Stimulated activated effector memory CD8-positive, alpha-beta T cell treated with anti-CD3 and anti-CD28 coated beads, Interleukin-12 subunit alpha, Interleukin-12 subunit beta, amount 100 ng/mL, for 72 hours (primary cell): Measurements from ENCODE around the gene SHISA6.

Experiments used
- ATAC-seq: fragments of 150-1000 bp; cut with Tn5 transposase; 2 replicates; pipeline ENCODE4 v1.10.0; 2021
- DNase-seq, 2 donors: peaks; one replicate each; pipeline ENCODE4 v3.0.0; 2021 to 2022; ENCODE audit warnings: low spot score in 2 of 2
- H3K27ac Mint-ChIP-seq: one replicate; pipeline ENCODE4 v1.8.0; 2022; ENCODE audit warnings: mild to moderate bottlenecking, mixed read lengths
- H3K36me3 Mint-ChIP-seq: one replicate; pipeline ENCODE4 v1.8.0; 2022; ENCODE audit warnings: mild to moderate bottlenecking, mixed read lengths
- H3K4me1 Mint-ChIP-seq: one replicate; pipeline ENCODE4 v1.8.0; 2022; ENCODE audit warnings: mixed read lengths
- H3K4me3 Mint-ChIP-seq: one replicate; pipeline ENCODE4 v1.8.0; 2022; ENCODE audit warnings: mild to moderate bottlenecking, mixed read lengths
- H3K9me3 Mint-ChIP-seq: one replicate; pipeline ENCODE4 v1.8.0; 2022; ENCODE audit warnings: mixed read lengths

SHISA6 gene

GRCh38 chr17:11515901-11516300 lies 274.9 kb downstream of the SHISA6 start:
- DNase-seq (no peak), ATAC-seq (no peak)
- Mint-ChIP-seq H3K27ac (no peak overlapping the region), H3K4me3 (no peak overlapping the region), H3K4me1 (no peaks in the 10 kb centered on the region), H3K9me3 (peaks cover 7% of the 10 kb centered on the region), H3K36me3 (no peaks in the 10 kb centered on the region)

GRCh38 chr17:11535231-11535630 lies 294.2 kb downstream of the SHISA6 start:
- Mint-ChIP-seq H3K9me3 (peaks cover 19% of the 10 kb centered on the region), H3K27ac (no peak overlapping the region), H3K4me1 (no peaks in the 10 kb centered on the region), H3K36me3 (no peaks in the 10 kb centered on the region), H3K4me3 (no peak overlapping the region)
- no peak for DNase-seq
- ATAC-seq = no peak

- H3K27ac Mint-ChIP-seq = no peak overlapping the region
- no peak for ATAC-seq
- H3K36me3 Mint-ChIP-seq = no peaks in the 10 kb centered on the region
- no peak for DNase-seq
- no peaks in the 10 kb centered on the region for H3K4me1 Mint-ChIP-seq
- H3K4me3 Mint-ChIP-seq = no peak overlapping the region
- H3K9me3 Mint-ChIP-seq = peaks cover 12% of the 10 kb centered on the region
Measured at GRCh38 chr17:11538366-11538765, 297.4 kb downstream of the SHISA6 start.

DNA sequence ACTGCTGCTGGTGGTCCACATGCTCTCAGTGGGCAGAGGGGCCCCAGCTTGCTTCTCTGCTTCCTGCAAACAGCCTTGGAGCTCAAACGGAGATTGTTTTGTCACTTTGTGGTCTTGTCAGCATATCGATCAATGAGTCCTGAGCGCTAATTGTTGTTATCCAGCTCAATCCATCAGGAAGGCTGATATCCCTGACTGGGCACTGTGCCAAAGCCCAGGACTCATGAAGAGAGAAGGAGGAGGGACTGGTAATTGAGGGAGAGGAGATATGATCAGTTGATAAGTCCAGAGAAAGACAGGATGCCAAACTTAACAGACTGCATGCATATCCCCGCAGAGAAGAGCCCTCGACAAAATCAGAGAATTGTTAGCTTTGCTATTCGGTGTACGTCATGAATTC lies 298.6 kb downstream of the SHISA6 start:
- Mint-ChIP-seq H3K4me1 (no peaks in the 10 kb centered on the region), H3K9me3 (peaks cover 8% of the 10 kb centered on the region), H3K27ac (no peak overlapping the region), H3K4me3 (no peak overlapping the region), H3K36me3 (no peaks in the 10 kb centered on the region)
- ATAC-seq = no peak
- DNase-seq = no peak

DNA sequence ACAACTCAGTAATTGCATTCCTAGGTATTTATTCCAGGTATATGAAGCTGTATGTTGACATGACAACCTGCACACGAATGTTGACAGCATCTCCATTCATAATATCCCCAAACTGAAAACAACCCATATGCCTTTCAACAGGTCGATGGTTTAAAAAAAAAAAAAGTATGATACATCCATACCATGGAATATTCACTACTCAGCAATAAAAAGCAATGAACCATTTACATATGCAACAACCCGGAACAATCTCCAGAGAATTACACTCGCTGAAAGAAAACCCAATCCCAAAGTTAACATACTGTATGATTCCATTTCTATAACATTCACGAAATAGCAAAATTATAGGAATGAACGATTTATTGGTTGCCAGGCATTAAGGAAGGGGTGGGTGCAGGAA lies 304.0 kb downstream of the SHISA6 start:
- peaks cover 4% of the 10 kb centered on the region for H3K9me3 Mint-ChIP-seq
- H3K36me3 Mint-ChIP-seq = no peaks in the 10 kb centered on the region
- no peak overlapping the region for H3K27ac Mint-ChIP-seq
- H3K4me1 Mint-ChIP-seq = no peaks in the 10 kb centered on the region
- no peak for ATAC-seq
- no peak overlapping the region for H3K4me3 Mint-ChIP-seq
- no peak for DNase-seq

GRCh38 chr17:11545696-11546095 lies 304.7 kb downstream of the SHISA6 start:
- no peak overlapping the region for H3K4me3 Mint-ChIP-seq
- no peaks in the 10 kb centered on the region for H3K36me3 Mint-ChIP-seq
- H3K9me3 Mint-ChIP-seq = peaks cover 3% of the 10 kb centered on the region
- H3K27ac Mint-ChIP-seq = no peak overlapping the region
- DNase-seq (no peak), ATAC-seq (no peak)
- H3K4me1 Mint-ChIP-seq = no peaks in the 10 kb centered on the region

GRCh38 chr17:11547853-11548252 lies 306.8 kb downstream of the SHISA6 start:
- H3K27ac Mint-ChIP-seq = no peak overlapping the region
- no peaks in the 10 kb centered on the region for H3K4me1 Mint-ChIP-seq

DNA sequence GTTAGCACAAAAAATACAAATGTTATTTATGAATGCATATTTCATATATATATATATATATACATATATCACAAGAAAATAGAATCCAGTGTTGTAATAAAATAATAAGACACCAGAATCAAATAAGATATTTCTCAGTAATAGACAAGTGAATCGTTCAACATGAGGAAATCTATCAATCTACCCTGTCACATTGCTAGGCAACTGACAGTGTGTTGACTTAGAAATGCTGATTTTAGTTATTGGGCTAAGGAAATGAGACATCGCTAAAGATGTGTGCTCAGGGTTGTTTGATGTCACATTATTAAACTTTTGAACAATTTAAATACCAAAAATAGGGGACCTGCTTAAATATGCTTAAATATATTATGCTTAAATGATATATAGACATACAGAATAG lies 307.4 kb downstream of the SHISA6 start:
- Mint-ChIP-seq H3K4me1 (no peaks in the 10 kb centered on the region), H3K9me3 (peaks cover 6% of the 10 kb centered on the region), H3K4me3 (no peak overlapping the region), H3K36me3 (no peaks in the 10 kb centered on the region), H3K27ac (no peak overlapping the region)
- DNase-seq (no peak), ATAC-seq (no peak)

More at GRCh38 chr17:11547853-11548252, 306.8 kb downstream of the SHISA6 start:
- ATAC-seq = no peak
- no peak overlapping the region for H3K4me3 Mint-ChIP-seq
- DNase-seq = no peak
- H3K9me3 Mint-ChIP-seq = peaks cover 6% of the 10 kb centered on the region
- H3K36me3 Mint-ChIP-seq = no peaks in the 10 kb centered on the region

GRCh38 chr17:11550431-11550830 lies 309.4 kb downstream of the SHISA6 start:
- H3K36me3 Mint-ChIP-seq = no peaks in the 10 kb centered on the region
- H3K27ac Mint-ChIP-seq = no peak overlapping the region
- peaks cover 9% of the 10 kb centered on the region for H3K9me3 Mint-ChIP-seq
- no peak overlapping the region for H3K4me3 Mint-ChIP-seq
- no peak for ATAC-seq
- H3K4me1 Mint-ChIP-seq = no peaks in the 10 kb centered on the region
- DNase-seq = no peak

- Mint-ChIP-seq H3K9me3 (peaks cover 6% of the 10 kb centered on the region), H3K27ac (no peak overlapping the region)
- no peak for ATAC-seq
Measured at GRCh38 chr17:11551442-11551841, 310.4 kb downstream of the SHISA6 start.

DNA sequence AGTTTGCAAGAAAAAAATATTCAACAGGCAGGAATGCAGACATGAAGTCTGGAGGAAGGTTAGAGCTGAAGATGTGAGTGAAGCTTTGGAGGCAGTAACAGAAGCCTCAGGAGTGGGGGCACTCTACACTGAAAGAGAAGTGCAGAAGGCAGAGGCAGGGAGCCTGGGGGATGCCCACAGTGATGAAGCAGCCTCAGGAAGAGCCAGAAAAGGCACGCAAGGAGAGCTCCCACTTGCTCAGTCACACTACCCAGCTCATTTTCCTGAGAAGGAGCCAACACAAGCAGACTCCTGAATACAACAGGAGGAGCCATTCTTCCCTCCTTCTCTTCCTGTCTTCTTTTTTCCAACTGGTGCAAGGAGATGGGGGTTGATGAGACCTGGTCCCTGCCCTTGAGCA lies 312.1 kb downstream of the SHISA6 start:
- no peaks in the 10 kb centered on the region for H3K4me1 Mint-ChIP-seq

More at GRCh38 chr17:11551442-11551841, 310.4 kb downstream of the SHISA6 start:
- no peaks in the 10 kb centered on the region for H3K4me1 Mint-ChIP-seq
- H3K4me3 Mint-ChIP-seq = no peak overlapping the region
- H3K36me3 Mint-ChIP-seq = no peaks in the 10 kb centered on the region
- no peak for DNase-seq

GRCh38 chr17:11554042-11554441 lies 313.0 kb downstream of the SHISA6 start:
- no peaks in the 10 kb centered on the region for H3K36me3 Mint-ChIP-seq
- H3K4me1 Mint-ChIP-seq = no peaks in the 10 kb centered on the region
- DNase-seq (no peak), ATAC-seq (no peak)
- no peak overlapping the region for H3K27ac Mint-ChIP-seq
- H3K4me3 Mint-ChIP-seq = no peak overlapping the region
- peaks cover 6% of the 10 kb centered on the region for H3K9me3 Mint-ChIP-seq

More for the DNA sequence above, 312.1 kb downstream of the SHISA6 start:
- no peak overlapping the region for H3K4me3 Mint-ChIP-seq
- no peak overlapping the region for H3K27ac Mint-ChIP-seq
- H3K9me3 Mint-ChIP-seq = peaks cover 6% of the 10 kb centered on the region
- ATAC-seq (no peak), DNase-seq (no peak)
- H3K36me3 Mint-ChIP-seq = no peaks in the 10 kb centered on the region

GRCh38 chr17:11554542-11554941 lies 313.5 kb downstream of the SHISA6 start:
- ATAC-seq (no peak), DNase-seq (no peak)
- H3K27ac Mint-ChIP-seq = no peak overlapping the region
- no peaks in the 10 kb centered on the region for H3K36me3 Mint-ChIP-seq
- peaks cover 6% of the 10 kb centered on the region for H3K9me3 Mint-ChIP-seq
- no peak overlapping the region for H3K4me3 Mint-ChIP-seq
- no peaks in the 10 kb centered on the region for H3K4me1 Mint-ChIP-seq

DNA sequence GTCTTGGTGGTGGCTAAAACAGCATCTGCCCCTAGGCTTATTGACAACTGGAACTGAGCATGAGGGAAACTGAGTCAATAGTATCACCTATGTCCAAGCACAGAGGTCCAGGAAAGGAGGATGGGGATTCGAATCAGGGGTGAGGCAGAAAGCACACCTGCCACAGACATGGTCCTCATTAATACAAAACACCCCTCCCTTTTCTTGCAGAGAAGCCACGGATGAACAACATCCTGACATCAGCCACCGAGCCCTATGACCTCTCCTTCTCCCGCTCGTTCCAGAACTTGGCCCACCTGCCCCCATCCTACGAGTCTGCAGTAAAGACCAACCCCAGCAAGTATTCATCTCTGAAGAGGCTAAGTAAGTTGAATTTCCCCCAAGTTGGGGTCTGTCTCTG lies 314.5 kb downstream of the SHISA6 start:
- Mint-ChIP-seq H3K4me1 (no peaks in the 10 kb centered on the region), H3K27ac (no peak overlapping the region), H3K9me3 (peaks cover 6% of the 10 kb centered on the region), H3K4me3 (no peak overlapping the region), H3K36me3 (no peaks in the 10 kb centered on the region)
- ATAC-seq (no peak), DNase-seq (no peak)

GRCh38 chr17:11557727-11558452 lies 316.9 kb downstream of the SHISA6 start:
- DNase-seq (no peak), ATAC-seq (no peak)
- Mint-ChIP-seq H3K36me3 (no peaks in the 10 kb centered on the region), H3K27ac (no peak overlapping the region), H3K9me3 (peaks cover 7% of the 10 kb centered on the region), H3K4me3 (no peak overlapping the region), H3K4me1 (no peaks in the 10 kb centered on the region)

DNA sequence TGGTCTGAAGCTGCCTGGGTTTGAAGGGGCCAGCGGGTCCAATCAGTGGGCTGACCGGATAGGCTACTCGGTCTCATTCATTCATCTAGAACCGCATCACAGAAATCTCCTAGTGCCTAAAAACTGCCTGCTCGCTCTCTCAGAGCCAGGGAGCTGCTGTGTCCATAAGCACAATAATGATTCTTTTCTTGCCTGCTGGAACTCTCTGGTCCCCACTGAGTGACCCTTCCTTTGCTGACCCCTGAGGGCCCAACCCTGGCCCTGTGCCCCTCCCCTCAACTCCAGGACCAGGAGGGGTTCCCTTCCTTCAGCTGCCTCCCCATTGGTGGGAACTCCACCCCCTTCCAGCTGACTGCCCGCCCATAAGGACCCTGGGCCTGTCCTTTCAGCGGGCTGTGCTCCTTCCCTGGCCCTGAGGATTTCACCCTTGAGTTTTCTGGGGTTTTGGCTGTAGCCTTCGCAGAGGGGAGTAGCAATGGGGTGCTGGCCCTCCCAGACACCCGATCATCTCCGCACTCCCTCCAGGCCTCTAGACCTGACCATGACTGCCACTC lies 317.7 kb downstream of the SHISA6 start:
- ATAC-seq (no peak), DNase-seq (no peak)
- Mint-ChIP-seq H3K9me3 (peaks cover 7% of the 10 kb centered on the region), H3K36me3 (no peaks in the 10 kb centered on the region), H3K27ac (no peak overlapping the region), H3K4me1 (no peaks in the 10 kb centered on the region), H3K4me3 (no peak overlapping the region)
